Ovary (tissue), 3 donors: Measurements from ENCODE around the gene RNF133.

Source experiments
- CTCF ChIP-seq, 3 donors: fragments of 450-650 bp in 2 of 3; fragments of 200-600 bp in 1 of 3; IDR thresholded peaks; one replicate each; pipeline versions ENCODE4 v1.5.1 to v1.8.0; 2016 to 2022; ENCODE audit warnings: antibody characterized with exemption in 3 of 3, mild to moderate bottlenecking in 1 of 3
- EP300 ChIP-seq: sonication (generic); formaldehyde crosslinking; IDR thresholded peaks from one replicate; pipeline ENCODE4 v1.6.1; 2017; ENCODE audit warnings: antibody characterized with exemption
- POLR2A ChIP-seq: fragments of 450-650 bp; IDR thresholded peaks from one replicate; pipeline ENCODE4 v1.6.1; 2017; ENCODE audit warnings: antibody characterized with exemption, mild to moderate bottlenecking, moderate library complexity
- donor health status: DM: no; HTN: no; CAD: no.

- no peak for TF ChIP-seq CTCF (IDR thresholded peaks at IDR 0.05)
- no peak for TF ChIP-seq POLR2A
- no peak for TF ChIP-seq EP300
These were observed 20.2 kb upstream of the RNF133 start for GRCh38 chr7:122719010-122719578.
